HG02623 (cell line): ENCODE measurements around the gene HFM1.
"Not testable (repeated sequence)": the region's sequence is repeated elsewhere in the genome, so short reads cannot be mapped to it uniquely, and the experiment has no call there.

Experiments used
- ATAC-seq: cut with Tn5 transposase; IDR thresholded peaks from one replicate; pipeline ENCODE4 v1.9.1; 2021; ENCODE audit warnings: moderate library complexity; ENCODE audit not compliant: unreplicated experiment

Gene HFM1

DNA sequence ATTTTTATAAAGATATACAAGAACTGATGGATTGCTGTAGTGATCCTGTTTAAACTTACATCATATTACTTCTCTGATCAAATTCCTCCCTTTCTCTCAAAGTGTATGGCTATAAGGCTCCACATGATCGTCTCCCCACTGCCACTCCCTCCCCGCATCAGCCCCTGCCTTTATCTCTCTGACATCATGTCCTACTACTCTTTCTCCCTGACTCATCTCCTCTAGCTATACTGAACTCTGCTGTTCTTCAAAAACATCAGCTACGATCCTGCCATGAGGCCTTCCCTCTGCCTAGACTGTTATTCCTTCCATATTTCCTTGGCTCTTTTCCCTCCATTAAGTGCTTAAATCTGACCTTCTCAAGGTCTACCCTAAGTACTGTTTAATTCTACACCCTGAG, 22.8 kb downstream of the HFM1 start:
- ATAC-seq = no peak

DNA sequence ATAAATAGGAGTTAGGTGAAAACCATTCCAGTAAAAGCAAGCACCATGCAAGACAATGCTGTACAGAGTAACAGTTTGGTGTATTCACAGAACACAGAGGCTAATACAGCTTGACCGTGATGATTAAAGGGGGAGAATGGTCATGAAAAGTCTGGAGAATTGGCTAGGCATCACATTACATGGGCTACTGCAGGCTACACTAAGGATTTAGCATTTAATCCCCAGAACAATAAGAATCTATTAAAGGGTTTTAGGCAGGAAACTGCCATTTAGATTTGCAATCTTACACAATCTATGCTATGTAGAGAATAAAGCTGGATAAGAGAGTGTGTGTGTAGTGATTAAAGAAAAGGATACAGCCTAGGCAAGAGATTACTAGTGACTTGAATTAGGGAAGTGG, 30.6 kb downstream of the HFM1 start:
- ATAC-seq = no peak

DNA sequence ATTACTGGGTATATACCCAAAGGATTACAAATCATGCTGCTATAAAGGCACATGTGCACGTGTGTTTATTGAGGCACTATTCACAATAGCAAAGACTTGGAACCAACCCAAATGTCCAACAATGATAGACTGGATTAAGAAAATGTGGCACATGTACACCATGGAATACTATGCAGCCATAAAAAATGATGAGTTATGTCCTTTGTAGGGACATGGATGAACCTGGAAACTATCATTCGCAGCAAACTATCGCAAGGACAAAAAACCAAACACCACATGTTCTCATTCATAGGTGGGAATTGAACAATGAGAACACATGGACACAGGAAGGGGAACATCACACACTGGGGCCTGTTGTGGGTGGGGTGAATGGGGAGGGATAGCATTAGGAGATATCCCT, 32.4 kb downstream of the HFM1 start:
- not testable (repeated sequence) for ATAC-seq

DNA sequence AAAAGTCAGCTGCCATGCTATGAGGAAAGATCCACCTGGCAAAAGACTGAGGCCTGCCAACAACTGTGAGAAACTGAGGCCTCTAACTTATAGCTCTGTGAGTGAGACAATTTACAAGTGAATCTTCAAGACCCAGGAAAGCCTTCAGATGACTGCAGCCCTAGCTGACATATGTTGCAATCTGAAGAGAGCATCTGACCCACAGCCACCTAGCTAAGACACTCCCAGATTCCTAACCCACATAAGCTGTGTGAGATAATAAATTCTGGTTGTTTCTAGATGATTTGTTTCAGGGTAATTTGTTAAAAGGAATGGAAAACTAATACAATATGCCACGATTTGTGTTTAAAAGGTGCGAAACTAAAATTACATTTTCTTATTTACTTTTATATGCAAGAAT, 55.1 kb downstream of the HFM1 start:
- no peak for ATAC-seq

DNA sequence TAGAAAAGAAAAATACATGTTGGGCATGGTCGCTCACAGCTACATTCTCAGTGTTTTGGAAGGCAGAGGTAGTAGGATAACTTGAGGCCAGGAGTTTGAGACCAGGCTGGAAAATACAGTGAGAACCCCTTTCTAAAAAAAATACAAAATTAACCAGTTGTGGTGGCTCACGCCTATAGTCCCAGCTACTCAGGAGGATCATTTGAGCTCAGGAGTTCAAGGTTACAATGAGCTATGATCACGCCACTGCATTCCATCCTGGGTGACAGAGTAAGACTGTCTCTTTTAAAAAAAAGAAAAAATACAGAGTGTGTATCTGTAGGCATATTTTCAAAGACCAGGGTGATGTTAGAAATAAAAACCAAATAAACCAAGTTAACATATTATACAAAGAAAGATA, 57.8 kb downstream of the HFM1 start:
- no peak for ATAC-seq

DNA sequence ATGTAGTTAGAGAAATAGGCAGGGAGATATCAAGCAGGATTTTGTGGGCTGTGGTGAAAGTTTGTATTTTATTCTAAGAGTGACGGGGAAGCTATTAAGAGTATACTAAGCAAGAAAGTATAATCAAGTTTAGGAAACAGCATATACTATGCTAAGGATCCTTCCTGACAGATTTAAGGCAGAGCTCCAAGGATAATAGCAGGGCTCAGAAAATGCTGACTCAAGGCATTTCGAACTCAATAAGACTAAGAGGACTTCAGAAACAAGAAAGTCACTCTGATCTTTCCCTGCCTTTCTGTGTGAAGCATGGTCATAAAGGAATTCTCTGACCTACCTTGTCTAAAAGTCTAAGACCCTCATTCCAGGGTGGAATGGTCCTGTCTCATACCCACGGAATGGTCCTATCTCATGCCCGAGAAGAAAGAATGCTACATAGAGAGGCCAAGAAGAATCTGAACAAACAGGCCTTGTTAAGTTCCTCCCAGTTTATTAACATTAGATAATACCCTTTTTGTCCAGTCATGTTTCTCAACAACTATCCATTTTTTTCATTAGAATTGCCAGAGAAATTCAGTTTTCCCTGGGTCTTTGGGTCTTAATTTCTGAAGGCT, 59.1 kb downstream of the HFM1 start:
- no peak for ATAC-seq

DNA sequence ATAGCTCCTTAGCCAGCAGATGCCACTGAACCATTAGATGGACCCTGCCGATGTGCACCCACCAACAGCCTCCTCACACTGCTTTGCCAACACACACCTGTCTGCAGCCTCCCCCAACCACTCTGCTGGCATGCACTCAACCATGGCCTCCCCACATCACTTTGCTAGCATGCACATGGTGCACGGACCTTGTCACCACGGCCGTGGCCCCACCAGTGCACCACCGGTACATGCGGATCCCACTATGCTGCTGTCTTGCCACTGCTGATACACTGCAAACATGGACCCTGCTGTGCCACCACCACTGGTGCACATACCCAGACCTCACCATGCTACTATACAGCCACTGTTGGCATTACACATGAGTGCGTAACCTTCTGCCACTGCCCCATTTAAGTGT, 66.1 kb downstream of the HFM1 start:
- ATAC-seq = no peak

DNA sequence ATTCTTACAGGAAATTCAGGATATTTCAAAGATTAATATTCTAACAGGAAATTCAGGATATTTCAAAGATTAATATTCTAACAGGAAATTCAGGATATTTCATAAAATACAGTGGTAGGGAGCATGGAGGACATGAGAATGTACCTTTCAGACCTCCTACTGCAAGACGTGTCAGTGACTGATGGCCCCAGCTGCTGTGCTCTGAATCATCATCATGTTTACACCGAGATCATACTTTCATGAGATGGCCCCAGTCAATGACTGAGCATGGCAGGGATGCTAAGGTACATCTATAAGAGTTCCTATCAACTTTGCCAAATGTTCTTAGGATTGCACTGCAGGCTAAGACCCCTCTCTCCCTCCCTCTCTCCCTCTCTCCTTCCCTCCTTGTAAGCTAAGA, 69.0 kb downstream of the HFM1 start:
- ATAC-seq = no peak

DNA sequence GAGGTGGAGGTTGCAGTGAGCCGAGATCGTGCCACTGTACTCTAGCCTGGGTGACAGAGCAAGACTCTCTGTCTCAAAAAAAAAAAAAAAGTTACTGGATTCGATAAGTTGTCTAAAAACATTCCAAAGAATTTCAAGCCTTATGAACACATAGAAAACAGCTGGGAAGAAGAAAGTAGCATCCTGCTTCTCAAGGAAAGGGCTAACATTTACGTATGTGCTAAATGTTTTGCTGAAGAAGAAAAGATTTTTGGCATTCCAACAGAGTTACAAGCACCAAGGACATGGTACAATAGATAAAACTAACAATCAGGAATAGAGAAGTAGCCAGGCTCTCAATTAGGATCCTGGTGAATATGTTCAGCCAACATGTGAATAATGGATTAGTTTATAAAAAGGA, 69.8 kb downstream of the HFM1 start:
- no peak for ATAC-seq

DNA sequence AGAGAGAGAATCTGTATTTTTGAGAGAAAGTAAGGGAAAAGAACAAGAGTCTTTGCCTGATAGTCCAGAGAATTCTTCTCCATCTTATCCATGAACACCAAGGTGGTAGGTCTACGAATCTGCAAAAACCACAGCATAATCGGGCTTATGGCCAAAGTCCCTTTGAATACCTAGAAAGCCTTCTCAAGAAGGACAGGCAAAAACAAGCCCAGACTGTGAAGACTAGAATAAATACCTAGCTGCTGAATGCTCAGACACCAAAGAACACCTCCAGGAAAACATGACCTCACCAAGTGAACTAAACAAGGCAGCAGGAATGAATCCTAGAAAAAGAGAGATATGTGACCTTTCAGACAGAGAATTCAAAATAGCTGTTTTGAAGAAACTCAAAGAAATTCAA, 79.2 kb downstream of the HFM1 start:
- ATAC-seq = no peak

DNA sequence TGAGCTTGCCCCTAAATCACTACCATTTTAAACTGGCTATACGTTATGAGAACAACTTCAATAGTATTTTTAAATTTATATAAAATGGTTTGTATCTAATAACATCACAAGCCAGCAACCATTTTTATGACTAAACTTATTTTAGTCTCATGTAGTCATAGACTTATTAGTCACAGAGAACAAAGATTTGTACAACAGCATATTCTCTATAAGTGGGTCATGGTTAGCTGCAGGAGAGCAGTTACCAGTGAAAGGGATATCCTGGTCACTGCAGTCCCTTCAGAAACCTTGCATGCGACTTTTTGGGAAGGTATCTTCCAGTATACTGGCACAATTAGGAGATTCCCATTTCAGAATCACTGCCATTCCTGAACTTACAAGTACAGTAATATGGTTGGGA, 90.0 kb downstream of the HFM1 start:
- no peak for ATAC-seq

DNA sequence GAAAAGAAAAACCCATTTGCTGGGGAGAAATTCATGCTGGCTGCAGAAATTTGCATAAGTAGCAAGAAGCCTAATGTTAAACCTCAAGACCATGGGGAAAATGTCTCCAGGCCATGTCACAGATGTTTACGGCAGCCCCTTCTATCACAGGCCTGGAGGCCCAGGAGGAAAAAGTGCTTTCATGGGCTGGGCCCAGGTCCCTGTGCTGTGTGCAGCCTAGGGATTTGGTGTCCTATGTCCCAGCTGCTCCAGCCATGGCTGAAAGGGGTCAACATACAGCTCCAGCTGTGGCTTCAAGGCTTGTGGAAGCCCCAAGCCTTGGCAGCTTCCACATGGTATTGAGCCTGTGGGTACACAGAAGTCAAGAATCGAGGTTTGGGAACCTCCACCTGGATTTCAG, 93.0 kb downstream of the HFM1 start:
- ATAC-seq = no peak

DNA sequence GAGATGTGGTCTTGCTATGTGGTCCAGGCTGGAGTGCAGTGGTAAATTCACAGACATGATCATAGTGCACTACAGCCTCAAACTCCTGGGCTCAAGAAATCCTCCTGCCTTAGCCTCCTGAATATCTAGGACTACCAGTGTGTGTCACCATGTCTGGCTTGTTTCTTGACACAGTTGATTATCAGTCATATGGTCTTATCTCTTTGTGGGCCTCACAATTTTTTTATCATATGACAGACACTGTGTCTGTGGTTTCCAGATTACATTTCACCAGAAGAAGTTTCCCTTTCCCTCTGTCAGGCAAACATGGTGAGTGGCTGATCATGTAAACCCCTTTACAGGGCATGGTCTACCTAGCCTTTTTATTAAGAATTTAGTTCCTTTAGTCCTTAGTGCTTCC, 96.1 kb downstream of the HFM1 start:
- no peak for ATAC-seq

DNA sequence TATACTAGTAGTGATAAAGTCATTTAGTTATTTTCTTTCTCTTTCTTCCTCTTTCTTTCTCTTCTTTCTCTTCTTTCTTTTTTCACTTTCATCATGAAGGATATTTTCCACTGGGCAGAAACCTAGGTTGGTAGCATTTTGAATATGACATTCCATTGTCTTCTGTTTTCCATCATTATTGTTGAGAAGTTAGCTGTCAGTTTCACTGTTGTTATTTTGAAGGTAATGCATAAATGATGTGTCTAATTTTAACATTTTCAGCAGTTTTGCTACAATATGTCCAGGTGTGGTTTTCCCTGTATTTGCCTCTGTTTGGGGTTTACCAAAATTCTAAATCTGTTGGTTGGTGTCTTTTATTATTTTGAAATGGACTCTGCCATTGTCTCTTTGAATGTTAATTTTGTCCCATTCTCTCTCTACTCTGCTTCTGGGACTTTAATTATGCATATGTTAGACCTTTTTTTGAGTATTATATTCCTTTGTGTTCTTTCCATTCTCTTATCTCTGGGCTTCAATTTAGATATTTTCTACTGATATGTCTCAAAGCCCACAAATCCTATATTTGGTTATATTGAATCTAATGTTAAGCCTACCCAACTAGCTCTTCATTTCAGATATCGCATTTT, 96.7 kb downstream of the HFM1 start:
- no peak for ATAC-seq

DNA sequence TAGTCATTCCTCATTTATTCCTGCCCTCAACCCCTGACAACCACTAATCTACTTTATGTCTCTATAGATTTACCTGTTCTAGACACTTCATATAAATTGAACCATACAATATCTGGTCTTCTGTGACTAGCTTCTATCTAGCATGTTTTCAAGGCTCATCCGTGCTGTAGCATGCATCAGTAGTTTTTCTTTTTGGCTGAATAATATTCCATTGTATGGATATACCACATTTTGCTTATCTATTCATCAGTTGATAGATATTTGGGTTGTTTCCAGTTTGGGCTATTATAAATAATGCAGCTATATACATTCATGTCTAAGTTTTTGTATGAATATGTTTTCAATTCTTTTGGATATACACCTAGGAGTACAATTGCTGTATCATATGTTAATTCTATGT, 101.5 kb downstream of the HFM1 start:
- no peak for ATAC-seq

DNA sequence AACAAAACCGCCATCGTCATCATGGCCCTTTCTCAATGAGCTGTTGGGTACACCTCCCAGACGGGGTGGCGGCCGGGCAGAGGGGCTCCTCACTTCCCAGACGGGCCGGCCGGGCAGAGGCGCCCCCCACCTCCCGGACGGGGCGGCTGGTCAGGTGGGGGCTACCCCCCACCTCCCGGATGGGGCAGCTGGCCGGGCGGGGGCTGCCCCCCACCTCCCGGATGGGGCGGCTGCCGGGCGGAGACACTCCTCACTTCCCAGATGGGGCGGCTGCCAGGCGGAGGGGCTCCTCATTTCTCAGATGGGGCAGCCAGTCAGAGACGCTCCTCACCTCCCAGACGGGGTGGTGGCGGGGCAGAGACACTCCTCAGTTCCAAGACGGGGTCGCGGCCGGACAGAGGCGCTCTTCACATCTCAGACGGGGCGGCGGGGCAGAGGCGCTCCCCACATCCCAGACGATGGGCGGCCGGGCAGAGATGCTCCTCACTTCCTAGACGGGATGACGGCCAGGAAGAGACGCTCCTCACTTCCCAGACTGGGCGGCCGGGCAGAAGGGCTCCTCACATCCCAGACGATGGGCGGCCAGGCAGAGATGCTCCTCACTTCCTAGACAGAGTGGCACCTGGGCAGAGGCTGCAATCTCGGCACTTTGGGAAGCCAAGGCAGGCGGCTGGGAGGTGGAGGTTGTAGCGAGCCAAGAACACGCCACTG, 115.6 kb downstream of the HFM1 start:
- not testable (repeated sequence) for ATAC-seq

DNA sequence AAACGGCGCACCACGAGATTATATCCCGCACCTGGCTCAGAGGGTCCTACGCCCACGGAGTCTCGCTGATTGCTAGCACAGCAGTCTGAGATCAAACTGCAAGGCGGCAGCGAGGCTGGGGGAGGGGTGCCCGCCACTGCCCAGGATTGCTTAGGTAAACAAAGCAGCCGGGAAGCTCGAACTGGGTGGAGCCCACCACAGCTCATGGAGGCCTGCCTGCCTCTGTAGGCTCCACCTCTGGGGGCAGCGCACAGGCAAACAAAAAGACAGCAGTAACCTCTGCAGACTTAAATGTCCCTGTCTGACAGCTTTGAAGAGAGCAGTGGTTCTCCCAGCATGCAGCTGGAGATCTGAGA, 117.7 kb downstream of the HFM1 start:
- not testable (repeated sequence) for ATAC-seq

DNA sequence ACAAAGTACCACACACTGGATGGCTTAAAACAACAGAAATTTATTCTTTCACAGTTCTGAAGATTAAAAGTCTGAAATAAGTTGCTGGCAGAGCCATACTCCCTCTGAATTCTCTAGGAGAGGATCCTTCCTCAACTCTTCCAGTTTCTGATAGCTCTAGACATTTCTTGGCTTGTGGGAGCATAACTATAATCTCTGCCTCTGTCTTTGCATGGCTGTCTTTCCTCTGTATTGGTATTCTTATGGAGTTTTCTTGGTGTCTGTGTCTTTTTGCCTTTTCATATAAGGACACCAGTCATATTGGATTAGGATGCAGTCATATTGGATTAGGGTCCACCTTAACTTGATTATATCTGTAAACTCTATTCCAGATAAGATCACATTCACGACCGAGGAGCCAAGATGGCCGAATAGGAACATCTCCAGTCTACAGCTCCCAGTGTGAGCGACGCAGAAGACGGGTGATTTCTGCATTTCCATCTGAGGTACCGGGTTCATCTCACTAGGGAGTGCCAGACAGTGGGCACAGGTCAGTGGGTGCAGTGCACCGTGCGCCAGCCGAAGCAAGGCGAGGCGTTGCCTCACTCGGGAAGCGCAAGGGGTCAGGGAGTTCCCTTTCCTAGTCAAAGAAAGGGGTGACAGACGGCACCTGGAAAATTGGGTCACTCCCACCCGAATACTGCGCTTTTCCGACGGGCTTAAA, 118.2 kb downstream of the HFM1 start:
- ATAC-seq = not testable (repeated sequence)

DNA sequence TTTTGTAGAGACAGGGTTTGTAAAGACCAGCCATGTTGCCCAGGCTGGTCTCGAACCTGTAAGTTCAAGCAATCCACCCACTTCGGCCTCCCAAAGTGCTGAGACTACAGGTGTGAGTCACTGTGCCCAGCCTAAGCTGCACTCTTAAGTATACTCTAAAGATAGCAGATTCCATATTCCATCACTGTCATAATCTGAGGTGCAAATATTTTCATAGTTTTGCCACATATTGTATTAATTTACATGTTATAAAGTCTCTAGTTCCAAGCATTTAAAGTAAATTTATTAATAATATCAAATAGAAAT, 121.3 kb downstream of the HFM1 start:
- no peak for ATAC-seq

DNA sequence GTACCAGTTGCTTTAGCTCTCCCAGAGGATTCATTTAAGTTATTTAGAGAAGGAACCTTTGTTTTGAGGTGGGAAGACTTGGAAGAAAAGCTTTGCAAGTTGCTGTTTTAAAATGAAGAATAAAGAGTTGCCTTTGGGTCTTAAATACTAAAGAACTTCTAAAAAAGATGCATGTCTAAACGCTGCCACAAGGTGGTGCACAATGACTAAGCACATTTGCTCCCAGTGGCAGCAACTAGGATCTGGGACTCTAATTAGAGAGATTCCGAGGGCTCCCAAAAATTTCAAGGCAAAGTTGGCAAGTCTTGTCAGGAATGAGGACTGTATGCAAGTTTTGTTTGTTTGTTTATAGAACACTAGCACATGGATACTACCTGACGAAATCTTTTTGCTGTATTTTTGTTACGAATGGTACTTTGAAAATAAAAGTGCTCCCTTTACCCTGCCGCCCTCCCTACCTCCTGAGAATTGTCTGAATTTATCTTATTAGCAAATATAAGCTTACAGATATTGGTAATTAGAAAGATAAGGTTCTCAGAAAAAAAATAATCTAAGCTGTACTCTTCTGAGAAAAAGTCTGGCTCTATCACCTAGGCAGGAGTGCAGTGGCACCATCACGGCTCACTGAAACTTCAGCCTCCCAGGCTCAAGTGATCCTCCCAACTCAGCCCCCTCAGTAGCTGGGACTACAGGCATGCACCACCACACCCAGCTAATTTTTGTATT, 121.8 kb downstream of the HFM1 start:
- ATAC-seq = peak; percentile 80

DNA sequence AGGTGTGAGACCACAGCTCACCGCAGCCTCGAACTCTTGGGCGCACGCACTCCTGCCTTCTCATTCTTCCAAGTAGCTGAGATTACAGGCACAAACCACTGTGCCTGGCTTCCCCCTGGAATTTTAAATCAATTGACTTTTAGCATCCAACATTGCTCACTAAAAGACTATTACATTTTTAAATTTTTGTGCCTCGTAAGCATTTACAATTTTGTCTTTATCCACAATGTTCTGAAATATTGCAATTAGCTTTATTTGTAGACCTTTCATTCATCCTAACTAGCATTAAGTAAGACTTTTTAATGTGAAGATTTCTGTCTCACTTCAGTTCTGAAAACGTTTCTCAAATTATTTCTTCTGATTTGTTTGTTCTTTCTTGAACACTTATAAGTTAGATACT, 122.9 kb downstream of the HFM1 start:
- ATAC-seq = no peak

DNA sequence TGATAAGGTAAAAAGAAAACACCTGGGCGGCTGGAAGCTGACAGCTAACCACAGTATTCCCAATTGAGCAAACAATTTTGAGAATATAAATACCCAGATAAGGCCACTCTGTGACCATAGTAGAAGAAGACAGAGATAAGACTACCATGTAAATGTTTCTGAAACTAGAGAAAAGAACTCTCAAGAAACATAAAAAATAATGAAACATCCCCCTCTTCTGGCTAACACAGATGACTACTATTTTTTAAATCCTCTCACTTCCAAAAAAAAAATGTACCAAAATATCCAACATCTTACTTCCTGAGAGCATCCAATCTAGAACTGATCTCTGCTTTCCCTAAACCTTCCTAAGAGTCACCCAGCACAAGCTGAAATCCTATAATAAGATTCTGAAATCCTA, 125.9 kb downstream of the HFM1 start:
- ATAC-seq = no peak
